Nephron (organoid): ENCODE measurements around the gene AIMP2.

Source experiments
- H3K27ac Mint-ChIP-seq, 3 experiments: 2 replicates each; pipeline ENCODE4 v1.8.0; 2020; ENCODE audit warnings: mixed read lengths in 3 of 3, mild to moderate bottlenecking in 2 of 3, moderate library complexity in 1 of 3
- H3K27me3 Mint-ChIP-seq: 2 replicates; pipeline ENCODE4 v1.8.0; 2021; ENCODE audit warnings: low read depth, mild to moderate bottlenecking, moderate library complexity, mixed read lengths
- H3K36me3 Mint-ChIP-seq: 2 replicates; pipeline ENCODE4 v1.8.0; 2020; ENCODE audit warnings: low read depth, mixed read lengths
- H3K4me1 Mint-ChIP-seq: 2 replicates; pipeline ENCODE4 v1.8.0; 2020; ENCODE audit warnings: mixed read lengths
- H3K4me3 Mint-ChIP-seq, 3 experiments: 2 replicates each; pipeline ENCODE4 v1.8.0; 2020; ENCODE audit warnings: mild to moderate bottlenecking in 3 of 3, mixed read lengths in 3 of 3, moderate library complexity in 2 of 3
- H3K9me3 Mint-ChIP-seq: 2 replicates; pipeline ENCODE4 v1.8.0; 2020; ENCODE audit warnings: mixed read lengths
- CTCF ChIP-seq, 3 experiments: fragments of 200-600 bp; sonication (generic); IDR thresholded peaks; one replicate each; pipeline ENCODE4 v1.5.0; 2021; ENCODE audit warnings: antibody characterized with exemption in 3 of 3; ENCODE audit not compliant: unreplicated experiment in 3 of 3

The AIMP2 gene

DNA sequence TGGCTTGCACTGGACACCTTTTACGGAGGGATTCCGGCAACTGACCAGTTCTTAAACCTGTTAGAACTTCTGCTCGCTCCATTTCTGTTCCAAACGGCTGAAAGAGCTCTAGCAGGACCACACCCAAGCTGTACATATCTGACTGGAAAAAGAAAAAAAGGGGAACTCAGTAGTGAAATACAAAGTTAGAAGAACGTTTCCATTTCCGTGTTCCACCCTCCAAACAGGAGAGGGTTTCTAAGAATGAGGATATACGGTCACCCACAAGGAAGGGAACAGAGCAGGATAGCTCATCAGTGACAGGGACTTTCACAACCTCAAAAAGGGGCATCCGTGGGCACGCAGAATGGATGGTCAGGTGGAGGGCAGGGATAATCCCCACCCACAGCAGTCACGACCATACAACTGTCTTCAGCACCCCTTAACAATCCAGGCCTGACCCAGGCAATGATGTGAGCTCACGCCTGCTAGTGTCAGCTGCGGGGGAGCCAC, 17.8 kb downstream of the AIMP2 start:
- no peaks in the 10 kb centered on the region for H3K4me1 Mint-ChIP-seq
- H3K4me3 Mint-ChIP-seq: no peak overlapping the region
- H3K27me3 Mint-ChIP-seq: no peaks in the 10 kb centered on the region
- no peak for TF ChIP-seq CTCF (IDR thresholded peaks at IDR 0.05; ENCODE audit: unreplicated experiment in 3 of 3)
- H3K9me3 Mint-ChIP-seq: no peaks in the 10 kb centered on the region
- peaks cover 84% of the 10 kb centered on the region for H3K36me3 Mint-ChIP-seq
- H3K27ac Mint-ChIP-seq: no peak overlapping the region

GRCh38 chr7:6027806-6028365, 18.8 kb downstream of the AIMP2 start:
- Mint-ChIP-seq H3K4me1 (no peaks in the 10 kb centered on the region), H3K36me3 (peaks cover 80% of the 10 kb centered on the region)
- TF ChIP-seq CTCF (IDR thresholded peaks at IDR 0.05; ENCODE audit: unreplicated experiment in 3 of 3): no peak

DNA sequence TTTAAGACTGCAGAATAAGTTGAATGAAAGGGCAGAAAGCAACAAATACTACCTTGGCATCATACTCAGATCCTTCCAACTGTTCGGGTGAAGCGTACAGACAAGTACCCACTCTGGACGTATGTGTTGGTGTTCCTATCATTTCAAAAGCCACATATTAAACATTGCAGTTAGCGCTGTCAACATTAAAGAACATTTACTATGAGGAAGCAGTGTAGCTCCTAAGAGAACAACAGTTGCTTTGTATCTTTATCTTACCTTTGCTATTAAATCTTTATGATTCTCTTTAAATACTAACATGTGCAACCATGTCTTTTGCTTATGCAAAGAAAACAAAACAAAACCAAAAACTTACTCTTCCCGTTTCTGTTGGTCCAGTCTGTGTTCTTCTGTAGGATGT, 19.5 kb downstream of the AIMP2 start:
- Mint-ChIP-seq H3K9me3 (no peaks in the 10 kb centered on the region), H3K27ac (no peak overlapping the region), H3K27me3 (no peaks in the 10 kb centered on the region), H3K4me1 (no peaks in the 10 kb centered on the region), H3K4me3 (no peak overlapping the region), H3K36me3 (peaks cover 73% of the 10 kb centered on the region)
- TF ChIP-seq CTCF (IDR thresholded peaks at IDR 0.05; ENCODE audit: unreplicated experiment in 3 of 3): no peak

More at GRCh38 chr7:6027806-6028365, 18.8 kb downstream of the AIMP2 start:
- Mint-ChIP-seq H3K27ac (no peak overlapping the region), H3K9me3 (no peaks in the 10 kb centered on the region), H3K4me3 (no peak overlapping the region), H3K27me3 (no peaks in the 10 kb centered on the region)

DNA sequence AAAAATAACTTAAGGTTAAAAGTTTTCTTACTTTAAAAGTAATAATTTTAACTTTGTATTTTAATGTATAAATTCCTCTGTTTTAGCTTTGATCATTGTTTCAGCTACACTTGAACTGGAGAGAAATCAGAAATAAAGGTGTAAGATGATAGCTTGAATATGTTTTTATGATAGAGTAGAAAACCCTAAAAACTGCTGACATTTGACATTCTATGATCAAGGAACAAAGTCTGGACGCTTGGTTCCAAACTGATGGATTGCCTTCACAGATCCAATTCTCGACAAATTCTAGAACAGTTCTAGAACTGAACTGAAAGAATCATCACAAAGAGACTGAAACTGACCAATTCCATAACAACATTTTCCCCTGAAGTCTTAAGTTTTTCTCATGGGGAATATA, 21.9 kb downstream of the AIMP2 start, which contains the start of gene ANKRD61:
Gene ANKRD61 (plus strand): TSS at position 389 of the 400 bp plus-strand sequence. CDS start 0 bp downstream, at position 389.
- no peak within 1 kb of the TSS for H3K4me3 Mint-ChIP-seq
- H3K36me3 Mint-ChIP-seq: peaks cover 73% of the 10 kb centered on the region
- TF ChIP-seq CTCF (IDR thresholded peaks at IDR 0.05; ENCODE audit: unreplicated experiment in 3 of 3): no peak
- H3K27me3 Mint-ChIP-seq: no peaks in the 10 kb centered on the region
- H3K27ac Mint-ChIP-seq: peak within 1 kb of the TSS in 1 of 3 experiments; percentile 1
- H3K9me3 Mint-ChIP-seq: no peaks in the 10 kb centered on the region
- H3K4me1 Mint-ChIP-seq: no peaks in the 10 kb centered on the region

DNA sequence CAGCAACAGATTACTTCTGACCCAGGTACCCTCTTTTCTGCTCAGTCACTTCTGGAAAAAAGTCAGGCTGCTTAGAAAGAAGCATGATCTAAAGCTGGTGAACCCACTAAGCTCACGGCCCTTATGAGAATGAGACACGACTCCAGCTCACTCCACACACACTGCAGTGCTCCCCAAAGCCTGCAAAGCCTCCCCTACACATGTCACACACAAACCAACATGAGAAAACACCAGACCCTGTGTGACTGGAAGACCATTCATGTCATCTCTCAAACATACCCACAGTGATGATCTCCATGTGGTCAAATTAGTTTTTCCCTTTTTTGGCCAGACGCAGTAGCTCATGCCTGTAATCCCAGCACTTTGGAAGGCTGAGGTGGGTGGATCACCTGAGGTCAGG, 22.5 kb downstream of the AIMP2 start:
- H3K36me3 Mint-ChIP-seq: peaks cover 73% of the 10 kb centered on the region
- no peak overlapping the region for H3K27ac Mint-ChIP-seq

More for the DNA sequence above, 22.5 kb downstream of the AIMP2 start:
- Mint-ChIP-seq H3K4me1 (no peaks in the 10 kb centered on the region), H3K4me3 (no peak overlapping the region), H3K27me3 (no peaks in the 10 kb centered on the region), H3K9me3 (no peaks in the 10 kb centered on the region)
- no peak for TF ChIP-seq CTCF (IDR thresholded peaks at IDR 0.05; ENCODE audit: unreplicated experiment in 3 of 3)
